PC-3 (cell line): ENCODE measurements around the gene MAML3.

Source experiments
- CTCF ChIP-seq: fragments of 300-600 bp; sonication (generic); conservative IDR thresholded peaks from 2 replicates; pipeline ENCODE4 v1.5.1; 2017; ENCODE audit warnings: antibody characterized with exemption, low read depth, mild to moderate bottlenecking, low read length
- EZH2 ChIP-seq: fragments of 300-600 bp; sonication (generic); IDR thresholded peaks from one replicate; pipeline ENCODE4 v1.6.1; 2017; ENCODE audit warnings: antibody characterized with exemption, mild to moderate bottlenecking, low read length; ENCODE audit not compliant: unreplicated experiment

- TF ChIP-seq EZH2 (no peak), CTCF (no peak; the same call in 1 of the 2 replicates)
Observed at GRCh38 chr4:140049024-140049848, 104.7 kb downstream of the MAML3 start.
